Psoas muscle (tissue), 8 donors: ENCODE results near the gene IP6K1. TPM values are rescaled to one million over a fixed set of nuclear protein-coding genes. Genes with fewer than 3 reads are reported as not detected.
A peak's percentile ranks its signal among the peaks of the same experiment; 100 is the strongest.
"Not testable (repeated sequence)": the region's sequence is repeated elsewhere in the genome, so short reads cannot be mapped to it uniquely, and the experiment has no call there.

ENCODE experiments used
- ATAC-seq, 4 donors: fragments of 200-7000 bp; cut with Tn5 transposase; one replicate each; pipeline ENCODE4 v1.9.1; 2020; ENCODE audit warnings: moderate library complexity in 3 of 4, mild to moderate bottlenecking in 2 of 4
- DNase-seq, 2 donors: peaks; one replicate each; pipeline ENCODE4 v3.0.0-alpha.2; 2020
- H3K27ac ChIP-seq: fragments of 200-600 bp; one replicate; pipeline ENCODE4 v1.8.0; 2022
- H3K27me3 ChIP-seq, 3 donors: fragments of 200-600 bp in 1 of 3; one replicate each; pipeline versions ENCODE4 v1.6.1 to v1.8.0; 2013 to 2022; ENCODE audit warnings: low read length in 2 of 3, mild to moderate bottlenecking in 2 of 3, moderate library complexity in 1 of 3; ENCODE audit not compliant: insufficient read depth in 3 of 3
- H3K36me3 ChIP-seq, 2 donors: fragments of 200-600 bp in 1 of 2; one replicate each; pipeline versions ENCODE4 v1.6.1 to v1.8.0; 2013 to 2022; ENCODE audit warnings: low read depth in 1 of 2, mild to moderate bottlenecking in 1 of 2, moderate library complexity in 1 of 2; ENCODE audit not compliant: insufficient read depth in 1 of 2
- H3K4me1 ChIP-seq: fragments of 200-600 bp; one replicate; pipeline ENCODE4 v1.8.0; 2022
- H3K4me3 ChIP-seq: fragments of 200-600 bp; one replicate; pipeline ENCODE4 v1.8.0; 2022; ENCODE audit warnings: mild to moderate bottlenecking
- H3K9me3 ChIP-seq: fragments of 200-600 bp; one replicate; pipeline ENCODE4 v1.8.0; 2022
- WGBS, 3 donors: extraction: QIAGEN DNeasy Blood & Tissue Kit; methylation state at CpG; one replicate each; pipeline versions ENCODE4 v1.1.6 to v1.1.7; 2013; 5-methylcytosine and 5-hydroxymethylcytosine counted together
- intact Hi-C, 2 donors: fragments of 100-400 bp; cut with DNase I; formaldehyde crosslinking; loops; one replicate each; pipeline versions ENCODE4 v1.11.0 to v1.14.2; 2022
- polyA plus RNA-seq, 3 donors: library from polyadenylated mRNA; stranded (reverse); fragments of 200-250 nt; gene quantifications; one replicate each; pipeline ENCODE4 v1.2.3, GENCODE V29; 2013
- total RNA-seq, 4 donors: library from RNA; stranded (reverse); fragmentation: NEBNext Ultra II Directional in 2 of 4; extraction: Animal tissue kit (Norgen Biotek cat#: 25700) in 2 of 4; gene quantifications; one replicate each; pipeline versions ENCODE4 v1.2.1 to v1.2.4, GENCODE V29; 2021 to 2023
- TF ChIP-seq, protein P1 (sequence below): fragments of 200-600 bp; IDR thresholded peaks from one replicate; pipeline ENCODE4 v1.8.0; 2022; ENCODE audit warnings: antibody characterized with exemption
- donor health status: healthy with polysubstance abuse.
- donor health status: DM: no; HTN: no; CAD: no; lungs with moderate emphysema.
- donor health status: Bipolar disorder and iron deficiency.
- donor health status: healthy.
- donor health status: DM: yes; HTN: yes; CAD: no.
- donor health status: DM: no; HTN: no; CAD: no.
- donor health status: DM: no; HTN: no; CAD: no.
- donor health status: DM: yes; HTN: yes; CAD: no.

The IP6K1 gene
- total and polyA plus RNA-seq, 7 donors: 9.1 to 16.1 (median 12.3) TPM

DNA sequence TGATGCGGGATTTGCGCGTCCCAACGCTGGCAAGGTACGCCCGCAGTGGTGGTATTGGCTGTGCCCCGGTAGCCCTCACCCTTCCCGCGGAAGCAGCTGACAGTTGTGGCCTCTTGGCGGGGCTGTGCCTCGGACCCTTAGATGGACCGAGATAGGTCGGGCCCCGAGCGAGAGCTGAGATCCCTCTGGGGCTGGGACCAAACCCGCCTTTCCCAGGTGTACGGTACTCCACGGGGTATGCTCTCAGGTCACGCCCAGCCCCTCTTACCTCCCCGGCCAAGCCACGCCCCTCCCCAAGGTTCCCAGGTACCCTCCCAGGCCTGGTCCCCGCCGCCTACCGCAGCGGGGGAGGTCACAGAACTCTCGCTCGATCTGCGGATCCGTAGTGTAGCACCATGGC, 100.0 kb downstream of the IP6K1 start:
- peak in 2 of 4 donors; percentile 2 to 8 for ATAC-seq
- DNase-seq, H3K27me3 ChIP-seq, intact Hi-C loops, H3K27ac ChIP-seq, H3K9me3 ChIP-seq: not testable (repeated sequence)
- WGBS, 3 donors: 6 to 9% (median 7%) methylated on average over 21 to 25 of the region's 29 CpGs
- Histone ChIP-seq H3K36me3 (peaks cover 6 to 33% of the 10 kb centered on the region in 2 donors), H3K4me1 (peaks cover 20% of the 10 kb centered on the region), H3K4me3 (peak overlapping the region; percentile 52)

DNA sequence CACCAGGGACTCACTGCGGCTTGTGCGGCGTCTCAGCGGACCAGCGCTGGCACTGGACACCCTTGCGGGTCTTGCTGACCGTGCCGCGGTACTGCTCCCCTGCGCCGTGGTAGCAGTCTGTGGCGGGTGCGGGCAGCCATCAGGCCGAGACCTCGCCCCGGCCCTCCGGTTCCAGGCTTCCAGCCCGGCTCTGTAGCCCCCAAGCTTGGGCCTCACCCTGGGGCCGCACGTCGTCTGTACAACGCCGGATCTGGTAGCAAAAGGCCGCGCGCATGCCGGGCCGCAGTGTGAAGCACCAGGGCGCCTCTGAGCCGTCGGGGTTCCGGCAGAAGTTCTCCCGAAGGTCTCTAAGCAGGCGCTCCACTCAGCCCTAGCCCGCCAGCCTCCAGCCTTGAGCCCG, 100.5 kb downstream of the IP6K1 start:
- H3K4me3 ChIP-seq, H3K9me3 ChIP-seq, intact Hi-C loops, ATAC-seq, H3K27ac ChIP-seq, DNase-seq, H3K27me3 ChIP-seq: not testable (repeated sequence)
- peaks cover 15% of the 10 kb centered on the region for H3K4me1 ChIP-seq
- 30 to 44% (median 33%) methylated on average over 29 to 35 of the region's 36 CpGs for WGBS, 3 donors
- H3K36me3 ChIP-seq: peaks cover 6 to 38% of the 10 kb centered on the region in 2 donors

DNA sequence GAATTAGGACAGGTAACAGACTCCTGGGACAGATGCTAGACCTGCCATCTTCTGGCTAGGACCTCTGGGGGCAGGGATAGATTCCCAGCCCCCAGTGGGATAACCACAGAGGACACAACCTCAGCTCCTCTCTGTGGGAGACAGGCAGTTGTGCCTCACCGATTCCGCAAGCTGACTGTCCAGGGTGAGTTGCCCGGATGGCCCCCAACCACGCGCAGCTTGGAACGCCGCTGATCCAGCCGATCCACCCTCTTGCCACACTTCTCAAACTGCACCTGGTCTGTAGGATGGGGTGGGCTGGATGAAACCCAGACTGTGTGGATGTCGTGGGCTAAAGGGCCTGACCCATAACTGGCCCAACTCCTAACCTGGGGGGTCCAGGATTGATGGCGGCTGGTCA, 101.2 kb downstream of the IP6K1 start:
- Histone ChIP-seq H3K36me3 (peaks cover 11 to 45% of the 10 kb centered on the region in 2 donors), H3K4me1 (peaks cover 12% of the 10 kb centered on the region)
- 86 to 90% (median 89%) methylated on average over 10 of the region's 10 CpGs for WGBS, 3 donors
- H3K9me3 ChIP-seq, H3K27ac ChIP-seq, ATAC-seq, intact Hi-C loops, H3K27me3 ChIP-seq, H3K4me3 ChIP-seq, DNase-seq: not testable (repeated sequence)

DNA sequence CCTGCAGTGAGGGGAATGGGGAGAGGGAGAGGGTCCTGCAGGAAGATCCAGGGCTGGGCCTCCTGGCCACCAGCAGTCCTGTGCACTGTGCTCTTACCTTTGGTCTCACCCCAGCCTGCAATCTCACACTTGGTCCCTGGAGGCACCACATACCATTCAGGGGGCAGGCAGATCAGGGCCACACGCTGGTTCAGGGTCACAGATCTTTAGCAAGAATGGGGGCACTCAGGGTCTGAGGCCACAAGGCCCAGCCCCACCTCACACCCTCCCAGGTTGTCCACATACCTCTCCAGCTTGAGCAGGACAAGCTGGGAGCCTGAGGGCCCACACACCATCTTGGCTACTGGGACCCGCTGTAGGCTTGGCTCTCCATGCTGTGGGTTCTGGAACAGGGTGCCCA, 101.9 kb downstream of the IP6K1 start:
- DNase-seq, H3K4me3 ChIP-seq, ATAC-seq, H3K27ac ChIP-seq, intact Hi-C loops, H3K9me3 ChIP-seq, H3K27me3 ChIP-seq: not testable (repeated sequence)
- Histone ChIP-seq H3K4me1 (peaks cover 12% of the 10 kb centered on the region), H3K36me3 (peaks cover 14 to 52% of the 10 kb centered on the region in 2 donors)
- WGBS, 3 donors: 91 to 93% (median 92%) methylated on average over 2 of the region's 2 CpGs

DNA sequence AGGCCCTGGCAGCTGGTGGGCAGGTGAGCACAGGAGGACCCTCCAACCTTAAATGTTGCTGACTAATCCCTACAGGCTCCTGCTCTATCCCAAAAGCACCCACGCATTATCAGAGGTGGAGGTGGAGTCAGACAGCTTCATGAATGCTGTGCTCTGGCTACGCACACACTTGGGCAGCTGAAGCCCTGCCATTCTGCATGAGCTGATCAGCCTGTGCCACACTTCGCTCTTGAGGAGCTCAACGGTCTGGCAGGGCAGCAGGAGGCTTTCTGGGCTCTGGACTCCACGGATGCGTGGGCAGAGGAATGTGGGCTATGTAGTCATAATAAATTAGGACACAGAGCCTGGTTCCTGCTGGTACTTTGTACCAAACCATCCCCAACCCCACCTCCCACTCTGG, 103.2 kb downstream of the IP6K1 start:
- no peaks in the 10 kb centered on the region for H3K27me3 ChIP-seq
- intact Hi-C loops: no loop called here

DNA sequence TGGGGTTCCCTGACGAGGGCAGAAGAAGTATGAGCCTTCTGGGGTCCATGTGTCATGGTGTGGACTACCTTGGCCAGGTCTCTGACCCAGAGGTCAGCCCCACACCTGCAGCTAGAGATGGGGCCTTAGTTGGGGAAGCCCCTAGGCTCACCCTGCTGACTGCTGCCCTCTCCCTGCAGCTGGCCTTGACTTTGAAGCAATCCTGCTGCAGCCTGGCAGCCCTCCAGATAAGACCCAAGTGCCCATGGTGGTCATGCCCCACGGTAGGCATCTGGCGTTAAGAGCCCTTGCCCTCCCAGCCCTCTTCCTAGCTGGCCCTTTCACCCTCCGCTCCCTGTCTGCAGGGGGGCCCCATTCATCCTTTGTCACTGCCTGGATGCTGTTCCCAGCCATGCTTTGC, 104.8 kb downstream of the IP6K1 start:
- Histone ChIP-seq H3K4me3 (no peak overlapping the region), H3K4me1 (no peaks in the 10 kb centered on the region), H3K27ac (no peak overlapping the region), H3K9me3 (no peaks in the 10 kb centered on the region), H3K36me3 (peaks cover 17 to 81% of the 10 kb centered on the region in 2 donors), H3K27me3 (no peaks in the 10 kb centered on the region)
- 66 to 85% (median 68%) methylated on average over 4 of the region's 4 CpGs for WGBS, 3 donors
- intact Hi-C loops: no loop called here
- DNase-seq: no peak
- ATAC-seq: no peak
- TF ChIP-seq, protein P1, sequence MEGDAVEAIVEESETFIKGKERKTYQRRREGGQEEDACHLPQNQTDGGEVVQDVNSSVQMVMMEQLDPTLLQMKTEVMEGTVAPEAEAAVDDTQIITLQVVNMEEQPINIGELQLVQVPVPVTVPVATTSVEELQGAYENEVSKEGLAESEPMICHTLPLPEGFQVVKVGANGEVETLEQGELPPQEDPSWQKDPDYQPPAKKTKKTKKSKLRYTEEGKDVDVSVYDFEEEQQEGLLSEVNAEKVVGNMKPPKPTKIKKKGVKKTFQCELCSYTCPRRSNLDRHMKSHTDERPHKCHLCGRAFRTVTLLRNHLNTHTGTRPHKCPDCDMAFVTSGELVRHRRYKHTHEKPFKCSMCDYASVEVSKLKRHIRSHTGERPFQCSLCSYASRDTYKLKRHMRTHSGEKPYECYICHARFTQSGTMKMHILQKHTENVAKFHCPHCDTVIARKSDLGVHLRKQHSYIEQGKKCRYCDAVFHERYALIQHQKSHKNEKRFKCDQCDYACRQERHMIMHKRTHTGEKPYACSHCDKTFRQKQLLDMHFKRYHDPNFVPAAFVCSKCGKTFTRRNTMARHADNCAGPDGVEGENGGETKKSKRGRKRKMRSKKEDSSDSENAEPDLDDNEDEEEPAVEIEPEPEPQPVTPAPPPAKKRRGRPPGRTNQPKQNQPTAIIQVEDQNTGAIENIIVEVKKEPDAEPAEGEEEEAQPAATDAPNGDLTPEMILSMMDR: no peak

More for the DNA sequence above, 103.2 kb downstream of the IP6K1 start:
- H3K27ac ChIP-seq: no peak overlapping the region
- H3K4me1 ChIP-seq: peaks cover 3% of the 10 kb centered on the region
- no peaks in the 10 kb centered on the region for H3K9me3 ChIP-seq
- no peak overlapping the region for H3K4me3 ChIP-seq
- ATAC-seq: no peak
- H3K36me3 ChIP-seq: peaks cover 16 to 65% of the 10 kb centered on the region in 2 donors
- TF ChIP-seq, protein P1: no peak
- WGBS, 3 donors: 74 to 88% (median 79%) methylated on average over 6 of the region's 6 CpGs
- DNase-seq: no peak

DNA sequence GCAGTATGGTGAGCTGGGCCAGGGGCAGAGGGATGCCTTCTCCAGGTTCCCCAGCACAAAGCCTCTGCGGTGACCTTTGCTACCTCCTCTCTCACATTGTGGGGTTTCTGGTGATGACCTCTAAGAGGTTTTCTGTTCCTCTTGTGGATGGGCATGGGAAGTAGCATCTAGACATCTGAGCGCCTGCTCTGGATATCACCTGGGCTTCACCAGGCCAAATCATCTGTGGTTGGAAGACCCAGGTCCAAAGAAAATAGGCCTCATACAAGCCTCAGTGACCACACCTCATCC, 105.2 kb downstream of the IP6K1 start:
- no peak for ATAC-seq
- no peak for DNase-seq
- H3K4me3 ChIP-seq: no peak overlapping the region
- peaks cover 21 to 84% of the 10 kb centered on the region in 2 donors for H3K36me3 ChIP-seq
- H3K27ac ChIP-seq: no peak overlapping the region
- intact Hi-C loops: no loop called here
- no peaks in the 10 kb centered on the region for H3K9me3 ChIP-seq
- 91 to 98% (median 98%) methylated on average over 2 of the region's 2 CpGs for WGBS, 3 donors
- TF ChIP-seq, protein P1: no peak
- H3K4me1 ChIP-seq: peaks cover 4% of the 10 kb centered on the region
- no peaks in the 10 kb centered on the region for H3K27me3 ChIP-seq
